DMS79 (cell line): ENCODE measurements around the gene OSBPL8.
"Not testable (repeated sequence)": the region's sequence is repeated elsewhere in the genome, so short reads cannot be mapped to it uniquely, and the experiment has no call there.

Experiments
- DNase-seq: peaks from one replicate; lab custom pipeline; 2025; lab: John Stamatoyannopoulos, UW

Gene OSBPL8

DNA sequence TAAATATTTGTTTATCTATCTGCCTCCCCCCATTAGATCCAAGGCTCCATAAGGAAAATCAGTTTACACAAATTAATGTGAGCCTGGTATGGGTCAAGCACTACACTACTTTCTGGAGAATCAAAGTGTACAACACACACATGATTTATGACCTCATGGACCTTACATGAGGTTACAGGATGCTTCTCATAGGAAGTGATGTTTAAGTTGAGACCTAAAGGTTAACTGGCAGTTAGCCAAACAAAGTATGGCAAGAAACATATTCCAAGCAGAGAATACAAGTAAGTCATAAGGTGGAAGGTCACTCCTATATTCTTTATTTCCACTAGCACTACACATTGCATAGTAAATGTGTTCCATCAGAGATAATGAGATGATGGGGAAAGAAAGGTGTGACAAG, 39.2 kb downstream of the OSBPL8 start:
- DNase-seq = no peak

- DNase-seq = no peak
Measured at GRCh38 chr12:76519538-76519937, 40.0 kb downstream of the OSBPL8 start.

DNA sequence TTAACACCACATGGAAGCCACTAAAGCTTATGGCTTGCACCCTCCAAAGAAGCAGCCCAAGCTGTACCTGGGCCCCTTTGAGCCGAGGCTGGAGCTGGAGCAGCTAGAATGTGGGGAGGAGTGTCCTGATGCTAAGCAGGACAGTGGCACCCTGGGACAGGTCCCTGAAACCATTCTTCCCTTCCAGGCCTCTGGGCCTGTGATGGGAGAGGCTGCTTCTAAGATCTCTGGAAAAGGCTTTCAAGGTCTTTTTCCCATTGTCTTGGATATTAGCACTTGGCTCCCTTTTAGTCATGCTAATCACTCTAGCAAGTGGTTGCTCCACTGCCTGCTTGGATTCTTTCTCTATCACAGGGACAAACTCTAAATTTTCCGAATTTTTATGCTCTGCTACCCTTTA, 40.9 kb downstream of the OSBPL8 start:
- no peak for DNase-seq

DNA sequence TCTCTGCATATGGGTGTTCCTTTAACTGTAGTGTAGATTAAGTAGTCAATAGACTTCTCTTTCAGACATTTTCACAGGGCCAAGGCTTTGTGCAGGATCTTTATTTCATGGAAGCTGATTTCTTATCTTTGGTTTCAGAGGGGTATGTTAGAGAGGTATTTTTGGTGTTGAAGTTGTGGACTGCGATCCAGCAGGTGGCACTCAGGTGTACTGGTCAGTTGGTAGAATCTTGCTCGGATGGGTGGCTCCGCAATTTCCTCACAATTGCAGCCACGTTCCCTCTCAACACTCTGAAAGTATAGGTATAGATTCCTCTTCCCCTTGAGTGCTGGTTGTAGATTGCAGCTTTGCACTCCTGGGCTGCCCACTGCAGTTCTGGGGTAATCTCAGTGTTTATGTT, 44.3 kb downstream of the OSBPL8 start:
- DNase-seq = no peak

DNA sequence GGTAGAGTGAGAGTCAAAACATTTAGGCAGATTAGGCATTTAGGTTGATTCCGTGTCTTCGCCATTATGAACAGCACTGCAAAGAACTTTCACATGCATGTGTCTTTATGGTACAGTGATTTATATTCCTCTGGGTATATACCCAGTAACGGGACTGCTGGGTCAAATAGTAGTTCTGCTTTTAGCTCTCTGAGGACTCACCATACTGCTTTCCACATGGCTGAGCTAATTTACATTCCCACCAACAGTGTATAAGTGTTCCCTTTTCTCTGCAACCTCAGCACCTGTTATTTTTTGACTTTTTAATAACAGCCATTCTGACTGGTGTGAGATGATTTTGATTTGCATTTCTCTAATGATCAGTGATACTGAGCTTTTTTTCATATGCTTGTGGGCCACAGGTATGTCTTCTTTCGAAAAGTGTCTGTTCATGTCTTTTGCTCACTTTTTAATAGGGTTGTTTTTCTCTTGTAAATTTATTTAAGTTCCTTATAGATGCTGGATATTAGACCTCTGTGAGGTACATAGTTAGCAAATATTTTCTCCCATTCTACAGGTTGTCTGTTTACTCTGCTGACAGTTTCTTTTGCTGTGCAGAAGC, 48.4 kb downstream of the OSBPL8 start:
- not testable (repeated sequence) for DNase-seq

DNA sequence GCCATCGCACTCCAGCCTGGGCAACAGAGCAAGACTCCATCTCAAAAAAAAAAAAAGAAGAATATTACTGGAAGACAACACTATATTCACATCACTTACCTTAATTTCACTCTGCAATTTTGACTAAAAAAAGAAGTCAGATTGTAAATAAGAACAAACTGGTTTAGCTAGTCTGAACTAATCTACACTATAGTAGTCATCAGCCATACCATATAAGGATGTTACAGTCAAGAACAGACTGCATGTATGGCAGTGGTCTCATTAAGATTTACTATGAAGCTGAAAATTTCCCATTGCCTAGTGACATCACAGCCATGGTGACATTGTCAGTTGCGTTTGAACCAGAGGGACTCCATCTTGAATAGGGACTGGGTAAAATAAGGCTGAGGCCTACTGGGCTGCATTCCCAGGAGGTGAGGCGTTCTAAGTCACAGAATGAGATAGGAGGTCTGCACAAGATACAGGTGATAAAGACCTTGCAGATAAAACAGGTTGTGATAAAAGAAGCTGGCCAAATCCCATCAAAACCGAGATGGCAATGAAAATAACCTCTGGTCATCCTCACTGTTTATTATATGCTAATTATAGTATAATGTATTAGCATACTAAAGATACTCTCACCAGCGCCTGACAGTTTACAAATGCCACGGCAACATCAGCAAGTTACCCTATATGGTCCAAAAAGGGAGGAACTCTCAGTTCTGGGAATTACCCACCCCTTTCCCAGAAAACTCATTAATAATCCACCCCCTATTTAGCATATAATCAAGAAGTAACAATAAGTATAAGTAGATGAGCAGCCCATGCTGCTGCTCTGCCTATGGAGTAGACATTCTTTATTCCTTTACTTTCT, 51.2 kb downstream of the OSBPL8 start:
- no peak for DNase-seq

GRCh38 chr12:76506149-76506548, 53.4 kb downstream of the OSBPL8 start:
- DNase-seq = no peak

DNA sequence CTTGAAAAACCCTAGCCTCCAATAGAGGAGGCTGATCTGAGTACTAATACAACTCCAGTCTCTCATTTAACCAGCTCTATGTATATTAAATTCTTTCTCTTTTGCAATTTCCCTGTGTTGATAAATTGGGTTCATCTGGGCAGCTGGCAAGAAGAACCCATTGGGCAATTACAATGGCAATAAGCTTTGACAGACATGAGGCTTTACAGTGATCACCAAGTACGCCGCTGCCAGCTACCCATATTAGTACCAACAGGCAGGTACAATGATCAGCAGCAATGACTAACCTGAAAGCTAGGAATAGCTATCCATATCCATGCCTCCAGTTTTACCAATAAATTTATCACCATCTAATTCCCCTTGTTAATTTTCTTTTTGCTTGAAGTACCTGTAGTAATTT, 54.5 kb downstream of the OSBPL8 start:
- no peak for DNase-seq

- DNase-seq = no peak
Measured at GRCh38 chr12:76504606-76505005, 55.0 kb downstream of the OSBPL8 start.

- DNase-seq = no peak
Measured at GRCh38 chr12:76503957-76504356, 55.6 kb downstream of the OSBPL8 start.

GRCh38 chr12:76501390-76501789, 58.2 kb downstream of the OSBPL8 start:
- DNase-seq = no peak

GRCh38 chr12:76499136-76499535, 60.4 kb downstream of the OSBPL8 start:
- not testable (repeated sequence) for DNase-seq

GRCh38 chr12:76495556-76495955, 64.0 kb downstream of the OSBPL8 start:
- DNase-seq = no peak

DNA sequence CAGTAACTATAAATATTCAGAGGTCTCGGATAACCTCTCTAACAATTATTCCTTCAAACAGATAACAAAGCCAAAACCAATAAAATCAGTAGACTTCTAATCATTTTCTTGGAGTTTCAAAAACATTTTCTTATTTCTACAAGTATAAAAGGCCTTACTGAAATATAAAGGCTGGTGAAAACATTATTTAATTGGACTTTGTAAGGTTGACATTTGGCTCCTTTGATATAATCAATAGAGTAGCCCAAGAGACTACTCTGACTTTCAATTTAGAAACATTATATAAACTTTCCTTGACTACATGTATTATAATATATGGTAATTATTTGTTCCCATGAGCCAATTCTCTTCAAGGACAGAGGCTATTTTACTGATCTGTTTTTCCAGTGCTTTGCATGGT, 68.3 kb downstream of the OSBPL8 start:
- DNase-seq = no peak

GRCh38 chr12:76490763-76491162, 68.8 kb downstream of the OSBPL8 start:
- DNase-seq = no peak

DNA sequence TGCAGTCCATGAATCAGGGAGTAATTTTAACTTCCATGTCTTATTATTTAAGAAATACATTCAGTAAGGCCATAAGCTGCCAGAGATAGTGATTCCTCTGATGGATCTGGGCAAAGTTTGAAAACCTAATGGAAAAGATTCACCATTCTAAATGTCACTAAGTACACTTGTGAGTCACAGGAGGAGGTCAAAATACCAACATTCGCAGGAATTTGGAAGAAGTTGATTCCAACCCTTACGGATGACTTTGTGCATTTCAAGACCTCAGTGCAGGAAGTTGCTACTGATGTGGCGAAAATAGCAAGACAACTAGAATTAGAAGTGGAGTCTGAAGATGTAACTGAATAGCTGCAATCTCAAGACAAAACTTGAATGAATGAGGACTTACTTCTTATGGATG, 69.8 kb downstream of the OSBPL8 start:
- DNase-seq = no peak

DNA sequence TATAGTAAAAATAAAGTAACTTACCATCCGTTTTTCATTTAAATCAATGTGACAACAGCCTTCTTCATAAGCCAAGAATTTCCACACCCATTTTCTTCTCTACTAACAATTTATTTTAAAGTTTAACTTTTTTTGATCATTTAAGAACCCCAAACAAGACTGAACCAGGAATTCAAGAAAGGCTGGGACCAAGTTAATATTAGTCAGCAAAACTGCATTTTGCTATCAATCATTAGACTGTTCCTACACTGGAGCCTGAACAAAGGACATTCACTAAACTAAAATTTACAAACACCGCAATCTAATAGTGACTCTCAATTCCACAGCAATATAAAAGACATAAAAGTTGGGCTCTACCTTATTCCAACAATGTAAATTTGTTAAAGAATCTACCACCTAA, 73.6 kb downstream of the OSBPL8 start:
- no peak for DNase-seq

DNA sequence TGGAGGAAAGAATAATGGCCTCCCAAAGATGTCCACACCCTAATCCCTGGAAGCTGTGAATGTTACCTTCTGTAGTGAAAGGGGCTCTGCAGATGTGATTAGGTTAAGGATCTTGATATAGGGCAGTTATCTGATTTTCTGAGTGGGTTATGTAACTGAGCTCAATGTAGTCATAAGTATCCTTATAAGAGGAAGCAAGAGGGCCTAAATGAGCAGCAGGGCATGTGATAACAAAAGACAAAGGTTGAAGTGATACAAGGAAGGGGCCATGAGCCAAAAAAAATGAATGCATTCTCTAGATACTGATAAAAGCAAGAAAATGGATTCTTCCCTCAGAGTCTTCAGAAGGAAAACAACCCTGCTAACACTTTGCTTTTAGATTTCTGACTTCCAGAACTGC, 78.8 kb downstream of the OSBPL8 start:
- no peak for DNase-seq

DNA sequence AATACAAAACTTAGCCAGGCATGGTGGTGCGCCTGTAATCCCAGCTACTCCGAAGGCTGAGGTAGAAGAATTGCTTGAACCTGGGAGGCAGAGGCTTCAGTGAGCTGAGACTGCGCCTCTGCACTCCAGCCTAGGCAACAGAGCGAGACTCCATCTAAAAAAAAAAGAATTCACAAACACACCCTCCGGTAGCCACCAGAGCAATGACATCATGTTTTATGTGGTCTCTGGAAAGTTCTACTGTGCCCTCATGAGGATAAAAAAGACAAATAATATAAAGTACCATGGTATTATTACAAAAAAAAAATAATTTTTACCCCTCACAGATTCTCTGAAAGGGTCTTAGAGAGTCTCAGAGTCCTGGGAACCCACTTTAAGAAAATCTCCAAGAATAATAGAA, 81.5 kb downstream of the OSBPL8 start:
- no peak for DNase-seq

- not testable (repeated sequence) for DNase-seq
Measured at GRCh38 chr12:76472862-76473261, 86.7 kb downstream of the OSBPL8 start.

DNA sequence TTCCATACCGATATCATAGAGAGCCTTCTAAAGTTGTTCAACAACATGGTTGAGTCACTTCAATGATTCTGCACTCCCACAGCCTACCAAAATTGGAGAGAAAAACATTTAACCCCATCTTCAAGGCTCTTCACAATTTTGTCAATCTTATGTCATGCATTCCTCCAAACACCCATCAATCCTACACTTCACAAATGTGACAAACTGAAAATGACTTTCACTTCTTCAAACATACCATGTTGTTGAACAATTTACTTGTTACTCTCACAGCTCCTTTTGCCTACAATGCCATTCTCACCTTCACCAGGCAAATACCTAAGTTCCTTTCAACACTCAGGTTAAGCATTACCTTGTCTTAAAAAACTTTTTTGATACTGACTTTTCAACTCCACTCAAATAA, 88.0 kb downstream of the OSBPL8 start:
- no peak for DNase-seq

DNA sequence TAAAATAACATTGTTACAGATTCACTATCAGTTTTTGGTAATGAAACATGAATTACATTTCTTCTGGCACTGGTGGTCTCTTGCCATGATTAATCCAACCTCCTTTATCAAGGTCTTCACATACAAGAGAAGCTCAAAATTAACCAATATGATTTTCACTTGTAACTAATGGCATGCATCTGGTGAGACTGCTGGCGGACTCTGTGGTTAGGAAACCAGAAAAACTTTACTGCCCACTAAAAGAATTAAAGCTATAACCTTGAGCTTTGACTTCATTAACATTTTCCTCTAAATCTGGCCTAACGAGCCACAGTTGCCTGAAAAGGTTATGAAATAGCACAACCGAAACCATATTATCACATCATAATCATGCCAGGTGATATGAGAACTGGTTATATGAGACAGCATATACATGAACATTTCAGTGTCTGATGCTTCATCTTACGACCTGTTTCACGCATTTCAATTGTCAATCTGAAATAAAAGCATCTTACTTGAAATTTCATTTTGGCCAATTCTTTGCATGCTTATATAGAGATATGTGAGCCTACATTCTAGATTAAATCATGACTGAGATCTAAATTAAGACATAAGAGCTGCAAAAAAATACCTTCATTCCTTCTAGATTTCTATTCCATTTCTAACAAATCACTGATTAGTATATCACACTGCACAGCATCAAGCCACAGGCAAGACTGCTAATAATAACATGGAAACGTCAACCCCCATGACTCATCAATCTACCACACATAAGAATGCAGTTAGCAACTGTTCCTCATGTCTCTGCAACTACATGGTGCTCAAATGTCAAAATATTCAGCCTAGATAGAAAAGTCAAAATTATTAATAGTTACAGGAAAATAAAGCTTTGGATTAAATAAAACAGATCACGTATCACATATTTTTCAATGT, 89.3 kb downstream of the OSBPL8 start:
- no peak for DNase-seq
